ENCODE measurements around the gene CCDC122. TPM values are rescaled to one million over a fixed set of nuclear protein-coding genes. Genes with fewer than 3 reads are reported as not detected.

The CCDC122 gene
- total RNA-seq, 2 donors from 2014 or later = 4.9 to 6.2 TPM

DNA sequence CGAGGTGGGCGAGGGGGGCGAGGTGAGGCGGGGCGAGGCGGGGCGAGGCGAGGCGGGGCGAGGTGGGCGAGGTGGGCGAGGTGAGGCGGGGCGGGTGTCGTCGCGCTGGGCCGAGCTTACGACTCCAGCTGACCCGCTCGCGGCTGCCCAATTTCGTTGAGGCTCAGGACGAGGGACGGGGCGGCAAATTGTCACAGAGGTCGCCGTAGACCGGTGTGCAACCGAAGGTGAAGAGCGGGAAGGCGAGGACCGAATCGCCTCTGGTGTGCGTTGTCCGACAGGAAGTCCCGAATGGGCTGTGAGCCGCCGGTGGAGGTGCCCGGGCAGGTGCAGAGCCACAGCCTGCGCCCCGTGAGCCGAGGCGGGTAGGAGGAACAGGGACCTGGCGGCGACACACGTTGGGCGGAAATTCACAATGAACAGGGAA, 228 bp upstream of the CCDC122 start, which contains the start of gene LACC1:
Gene LACC1 (plus strand): TSS at position 150 of the 427 bp plus-strand sequence. CDS start 1,082 bp downstream, outside the sequence.
- peaks cover 12% of the 10 kb centered on the region for H3K4me1 ChIP-seq
- WGBS, 2 donors = 1 to 3% methylated on average over 6 to 39 of the region's 48 CpGs
- ATAC-seq (peak; percentile 75), DNase-seq (no peak)
- no peaks in the 10 kb centered on the region for H3K9me3 ChIP-seq
- H3K27ac ChIP-seq = peak within 1 kb of the TSS; percentile 92 to 97 (median 96)
- no peaks in the 10 kb centered on the region for H3K36me3 ChIP-seq (replicated peaks in 1 of 2; ENCODE audit: insufficient read depth in 1 of 2, low read depth in 2 of 2)
- intact Hi-C loops (cut with DNase I) = no loop called here
- H3K4me3 ChIP-seq = peak within 1 kb of the TSS; percentile 38 to 45
- H3K27me3 ChIP-seq = no peaks in the 10 kb centered on the region
- no peak for TF ChIP-seq POLR2A (IDR thresholded peaks at IDR 0.05)
- TF ChIP-seq, protein P1, sequence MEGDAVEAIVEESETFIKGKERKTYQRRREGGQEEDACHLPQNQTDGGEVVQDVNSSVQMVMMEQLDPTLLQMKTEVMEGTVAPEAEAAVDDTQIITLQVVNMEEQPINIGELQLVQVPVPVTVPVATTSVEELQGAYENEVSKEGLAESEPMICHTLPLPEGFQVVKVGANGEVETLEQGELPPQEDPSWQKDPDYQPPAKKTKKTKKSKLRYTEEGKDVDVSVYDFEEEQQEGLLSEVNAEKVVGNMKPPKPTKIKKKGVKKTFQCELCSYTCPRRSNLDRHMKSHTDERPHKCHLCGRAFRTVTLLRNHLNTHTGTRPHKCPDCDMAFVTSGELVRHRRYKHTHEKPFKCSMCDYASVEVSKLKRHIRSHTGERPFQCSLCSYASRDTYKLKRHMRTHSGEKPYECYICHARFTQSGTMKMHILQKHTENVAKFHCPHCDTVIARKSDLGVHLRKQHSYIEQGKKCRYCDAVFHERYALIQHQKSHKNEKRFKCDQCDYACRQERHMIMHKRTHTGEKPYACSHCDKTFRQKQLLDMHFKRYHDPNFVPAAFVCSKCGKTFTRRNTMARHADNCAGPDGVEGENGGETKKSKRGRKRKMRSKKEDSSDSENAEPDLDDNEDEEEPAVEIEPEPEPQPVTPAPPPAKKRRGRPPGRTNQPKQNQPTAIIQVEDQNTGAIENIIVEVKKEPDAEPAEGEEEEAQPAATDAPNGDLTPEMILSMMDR (IDR thresholded peaks at IDR 0.05) = no peak

DNA sequence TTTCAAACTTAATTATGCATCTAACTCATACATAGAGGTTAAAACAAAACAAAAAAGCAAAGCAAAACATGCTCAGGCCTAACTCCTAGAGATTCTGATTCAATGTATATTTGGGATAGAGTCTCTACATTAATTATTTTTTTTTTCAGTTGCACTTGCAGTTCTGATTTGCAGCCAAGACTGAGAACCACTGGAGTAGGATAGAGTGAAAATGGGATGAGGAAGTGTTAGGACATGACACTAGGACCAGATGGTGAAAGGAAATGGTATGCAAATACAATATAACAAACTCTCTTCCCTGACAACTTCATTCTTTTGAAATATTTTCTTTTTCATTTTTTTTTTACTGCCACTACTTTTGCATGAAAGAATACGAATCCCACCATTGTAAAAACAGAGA, 1.8 kb downstream of the CCDC122 start:
- Histone ChIP-seq H3K27me3 (no peaks in the 10 kb centered on the region), H3K36me3 (replicated peaks in 1 of 2; ENCODE audit: insufficient read depth in 1 of 2, low read depth in 2 of 2) (no peaks in the 10 kb centered on the region), H3K27ac (no peak overlapping the region), H3K4me3 (no peak overlapping the region), H3K9me3 (no peaks in the 10 kb centered on the region), H3K4me1 (peaks cover 12% of the 10 kb centered on the region)
- TF ChIP-seq POLR2A (IDR thresholded peaks at IDR 0.05) = no peak
- TF ChIP-seq, protein P1 (IDR thresholded peaks at IDR 0.05) = no peak
- no peak for ATAC-seq
- intact Hi-C loops (cut with DNase I) = no loop called here
- WGBS, 2 donors = 87% methylated on average over 1 of the region's 1 CpG
- no peak for DNase-seq

DNA sequence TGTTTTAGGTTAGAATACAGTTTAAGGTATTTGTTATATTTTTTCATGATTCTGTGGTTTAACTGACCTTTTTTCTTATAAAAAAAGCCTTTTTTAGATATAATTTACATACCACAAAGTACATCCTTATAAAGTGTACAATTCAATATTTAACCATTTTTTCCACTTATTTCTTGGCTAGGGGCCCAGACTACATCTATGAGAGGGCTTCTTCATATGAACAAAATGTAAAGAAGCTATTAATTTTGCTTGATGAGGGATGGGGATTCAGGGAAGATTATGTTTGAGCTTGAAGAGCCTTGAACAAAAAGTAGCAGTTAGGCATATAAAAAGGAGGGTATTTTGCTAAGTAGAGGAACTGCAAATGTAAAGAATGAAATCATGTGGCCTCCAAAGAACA, 2.2 kb downstream of the CCDC122 start:
- no peak for TF ChIP-seq POLR2A (IDR thresholded peaks at IDR 0.05)
- TF ChIP-seq, protein P1 (IDR thresholded peaks at IDR 0.05) = no peak
- no peak overlapping the region for H3K4me3 ChIP-seq
- H3K27me3 ChIP-seq = no peaks in the 10 kb centered on the region
- DNase-seq = no peak
- no peak for ATAC-seq
- H3K36me3 ChIP-seq (replicated peaks in 1 of 2; ENCODE audit: insufficient read depth in 1 of 2, low read depth in 2 of 2) = no peaks in the 10 kb centered on the region
- no peak overlapping the region for H3K27ac ChIP-seq
- H3K4me1 ChIP-seq = peaks cover 12% of the 10 kb centered on the region
- H3K9me3 ChIP-seq = no peaks in the 10 kb centered on the region
- intact Hi-C loops (cut with DNase I) = no loop called here

DNA sequence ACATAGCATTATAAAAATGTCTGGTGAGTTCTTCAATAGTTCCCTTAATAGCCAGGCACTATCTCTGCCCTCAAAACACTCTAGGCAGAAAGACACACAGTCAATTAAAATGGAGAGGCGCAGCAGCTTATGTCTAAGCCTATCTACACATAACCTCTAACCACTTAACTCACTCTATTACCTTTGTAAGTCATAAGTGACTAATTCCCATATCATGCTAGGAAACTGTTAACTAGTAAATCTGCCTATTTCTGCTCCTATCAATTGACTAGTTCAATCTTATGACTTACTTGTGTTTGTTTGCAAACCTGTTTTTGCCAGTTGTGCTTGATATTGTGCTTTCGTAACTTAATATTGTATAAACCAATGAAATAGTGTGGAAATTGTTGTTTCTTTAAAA, 3.2 kb downstream of the CCDC122 start:
- ATAC-seq = no peak
- H3K36me3 ChIP-seq (replicated peaks in 1 of 2; ENCODE audit: insufficient read depth in 1 of 2, low read depth in 2 of 2) = no peaks in the 10 kb centered on the region
- H3K4me3 ChIP-seq = no peak overlapping the region
- H3K9me3 ChIP-seq = no peaks in the 10 kb centered on the region
- peaks cover 12% of the 10 kb centered on the region for H3K4me1 ChIP-seq
- no peak overlapping the region for H3K27ac ChIP-seq
- intact Hi-C loops (cut with DNase I) = no loop called here
- 91 to 92% methylated on average over 2 of the region's 2 CpGs for WGBS, 2 donors
- DNase-seq = no peak
- no peak for TF ChIP-seq POLR2A (IDR thresholded peaks at IDR 0.05)
- TF ChIP-seq, protein P1 (IDR thresholded peaks at IDR 0.05) = no peak
- H3K27me3 ChIP-seq = no peaks in the 10 kb centered on the region

DNA sequence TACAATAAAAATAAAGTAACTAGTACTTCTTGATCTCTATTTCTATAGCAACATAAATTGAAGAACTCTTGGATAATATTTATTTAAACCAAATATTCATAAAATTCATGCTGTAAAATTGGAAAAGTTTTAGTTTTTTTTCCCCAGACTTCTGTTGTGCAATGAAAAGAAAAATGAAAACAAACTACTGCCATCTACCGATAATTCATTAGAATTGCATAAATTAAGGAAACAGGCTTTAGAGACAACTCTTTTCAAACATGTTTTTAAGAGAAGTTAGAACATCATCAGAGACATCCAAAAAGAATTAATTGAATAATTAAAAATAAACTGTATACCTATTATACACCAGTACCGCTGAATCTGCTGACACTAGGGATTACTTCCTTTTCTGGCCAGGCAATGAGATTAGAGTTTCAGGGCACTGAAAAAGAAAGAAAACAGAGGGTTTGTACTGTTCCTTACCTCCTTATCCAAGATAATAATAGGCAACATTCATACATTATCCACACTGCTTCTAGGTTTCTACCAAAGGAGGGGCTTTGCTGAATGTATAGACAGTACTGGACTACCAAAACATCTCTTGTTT, 4.9 kb downstream of the CCDC122 start:
- intact Hi-C loops (cut with DNase I) = no loop called here
- TF ChIP-seq POLR2A (IDR thresholded peaks at IDR 0.05) = no peak
- TF ChIP-seq, protein P1 (IDR thresholded peaks at IDR 0.05) = peak; percentile 26 to 69 (median 64)

More for the DNA sequence above, 4.9 kb downstream of the CCDC122 start:
- H3K36me3 ChIP-seq (replicated peaks in 1 of 2; ENCODE audit: insufficient read depth in 1 of 2, low read depth in 2 of 2) = no peaks in the 10 kb centered on the region
- ATAC-seq (no peak), DNase-seq (no peak)
- WGBS, 2 donors = 9% methylated on average over 2 of the region's 2 CpGs
- no peaks in the 10 kb centered on the region for H3K27me3 ChIP-seq
- no peaks in the 10 kb centered on the region for H3K9me3 ChIP-seq
- no peak overlapping the region for H3K27ac ChIP-seq
- no peak overlapping the region for H3K4me3 ChIP-seq
- H3K4me1 ChIP-seq = peaks cover 7% of the 10 kb centered on the region

All from body of pancreas (tissue), 4 donors.